HG03439 (cell line): Measurements from ENCODE around the gene PTCD3.

Source experiments
- ATAC-seq: cut with Tn5 transposase; IDR thresholded peaks from one replicate; pipeline ENCODE4 v1.9.1; 2021; ENCODE audit warnings: mild to moderate bottlenecking, moderate library complexity; ENCODE audit not compliant: unreplicated experiment

The PTCD3 gene

DNA sequence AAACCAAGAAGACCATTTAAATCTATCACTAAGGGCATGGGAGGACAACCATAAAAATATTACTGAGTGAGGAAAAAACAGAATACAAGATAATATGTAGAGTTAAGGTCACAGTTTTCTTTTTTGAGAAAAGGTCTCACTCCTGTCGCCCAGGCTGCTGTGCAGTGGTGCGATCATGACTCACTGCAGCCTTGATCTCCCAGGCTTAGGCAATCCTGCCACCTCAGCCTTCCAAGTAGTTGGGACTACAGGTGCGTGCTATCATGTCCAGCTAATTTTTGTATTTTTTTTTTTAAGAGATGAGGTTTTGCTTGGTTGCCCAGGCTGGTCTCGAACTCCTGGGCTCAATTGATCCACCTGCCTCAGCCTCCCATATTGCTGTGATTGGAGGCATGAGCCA lies 24.3 kb upstream of the PTCD3 start:
- no peak for ATAC-seq

DNA sequence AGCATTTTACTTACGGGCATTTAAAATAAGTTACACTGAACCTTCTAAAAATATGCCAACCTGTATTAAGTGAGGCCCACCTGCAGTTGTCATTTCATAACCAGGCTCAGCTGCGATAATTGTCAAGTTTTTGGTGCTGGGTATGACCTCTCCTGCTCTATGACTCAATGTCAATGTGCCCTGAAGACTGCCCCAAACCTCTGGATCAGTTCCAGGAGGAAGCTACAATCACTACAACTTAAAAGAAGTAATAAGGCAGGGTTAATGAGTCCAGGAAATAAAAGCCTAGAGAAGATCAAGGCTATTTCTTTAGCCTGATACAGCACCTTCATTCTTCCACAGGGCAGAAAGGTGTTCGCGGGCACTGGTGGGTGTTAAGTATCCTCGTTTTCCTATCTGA lies 23.3 kb upstream of the PTCD3 start:
- ATAC-seq, result no peak

DNA sequence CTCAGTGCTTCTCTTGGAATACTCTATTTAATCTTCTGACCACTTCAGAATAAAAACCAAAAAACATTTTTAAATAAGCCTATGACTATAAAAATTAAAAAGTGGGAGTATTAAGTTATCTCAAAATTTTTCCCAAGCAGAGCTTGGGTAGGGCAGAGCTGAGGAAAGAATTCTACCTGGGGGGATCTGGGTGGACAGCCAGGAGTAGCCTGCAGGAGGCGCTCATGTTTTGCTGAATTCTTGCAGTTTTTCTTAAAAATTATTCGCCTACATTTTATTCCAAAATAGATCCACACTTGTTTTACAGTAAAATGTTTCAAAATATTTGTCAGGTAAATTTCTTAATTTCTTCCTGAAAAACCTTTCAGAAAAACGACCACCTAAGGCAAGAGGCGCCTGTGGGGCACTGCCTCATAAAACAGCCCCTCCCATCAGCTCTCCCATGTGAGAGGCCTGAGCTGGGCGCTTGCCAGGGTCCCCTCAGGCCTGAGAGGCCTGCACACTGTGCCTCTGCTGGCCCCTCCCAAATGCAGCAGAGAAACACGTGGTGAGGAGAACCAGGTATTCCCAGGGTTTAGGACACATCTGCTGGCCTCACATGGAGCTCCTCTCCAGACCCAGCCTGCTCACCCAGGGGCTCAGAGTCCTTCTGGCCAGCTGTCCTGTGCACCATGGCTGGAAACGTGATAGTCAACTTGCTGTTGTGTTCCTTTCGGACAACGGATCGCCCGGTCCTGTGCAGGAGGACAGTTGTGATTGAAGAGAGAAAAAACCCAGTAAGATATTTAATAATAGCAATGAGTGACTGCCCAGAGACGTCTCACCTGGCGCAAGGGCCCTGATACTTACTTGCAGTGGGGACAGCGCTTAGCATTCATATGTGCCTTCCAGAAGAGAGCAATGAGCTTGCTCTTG lies 17.8 kb upstream of the PTCD3 start:
- ATAC-seq, result no peak

DNA sequence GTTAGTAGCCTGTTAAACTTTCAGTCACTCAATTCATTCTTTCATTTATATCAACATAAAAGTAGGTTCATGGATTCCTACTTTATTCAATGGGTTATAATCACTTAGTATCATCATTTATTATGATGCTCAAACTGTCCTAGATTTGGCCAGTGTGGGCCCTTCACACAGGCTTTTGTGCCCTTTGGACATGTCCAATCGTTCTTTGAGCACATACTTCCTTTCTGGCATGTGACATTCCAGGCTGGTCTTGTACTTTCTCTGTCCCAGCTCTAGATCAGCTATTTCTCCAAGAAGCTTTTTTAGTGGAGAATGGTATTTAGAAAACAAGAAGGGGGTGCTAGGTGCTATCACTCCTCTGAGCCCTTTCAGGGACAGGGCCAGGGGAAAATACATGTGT lies 11.8 kb upstream of the PTCD3 start:
- ATAC-seq, result no peak

DNA sequence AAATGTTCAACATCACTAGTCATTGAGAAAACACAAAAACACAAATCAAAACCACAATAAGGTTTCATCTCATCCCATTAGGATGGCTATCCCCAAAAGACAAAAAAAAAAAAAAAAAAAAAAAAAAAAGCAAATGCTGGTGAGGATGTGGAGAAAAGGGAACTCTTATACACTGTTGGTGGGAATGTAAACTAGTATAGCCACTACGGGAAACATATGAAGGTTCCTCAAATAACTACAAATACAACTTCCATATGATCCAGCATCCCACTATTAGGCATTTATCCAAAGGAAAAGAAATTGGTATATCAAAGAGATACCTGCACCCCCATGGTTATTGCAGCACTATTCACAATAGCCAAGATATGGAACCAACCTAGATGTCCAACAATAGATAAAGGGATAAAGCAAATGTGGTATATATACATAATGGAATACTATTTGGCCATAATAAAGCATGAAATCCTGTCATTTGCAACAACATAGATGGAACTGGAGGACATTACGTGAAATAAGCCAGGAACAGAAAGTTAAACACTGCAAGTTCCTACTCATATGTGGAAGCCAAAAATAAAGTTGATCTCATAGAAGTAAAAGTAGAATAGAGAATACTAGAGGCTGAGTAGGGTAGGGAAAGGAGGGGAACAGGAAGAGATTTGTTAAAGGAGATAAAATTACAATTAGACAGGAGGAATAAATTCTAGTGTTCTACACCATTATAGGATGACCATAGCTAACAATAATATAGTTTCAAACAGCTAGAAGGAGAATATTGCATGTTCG lies 8.7 kb upstream of the PTCD3 start:
- ATAC-seq, result no peak

DNA sequence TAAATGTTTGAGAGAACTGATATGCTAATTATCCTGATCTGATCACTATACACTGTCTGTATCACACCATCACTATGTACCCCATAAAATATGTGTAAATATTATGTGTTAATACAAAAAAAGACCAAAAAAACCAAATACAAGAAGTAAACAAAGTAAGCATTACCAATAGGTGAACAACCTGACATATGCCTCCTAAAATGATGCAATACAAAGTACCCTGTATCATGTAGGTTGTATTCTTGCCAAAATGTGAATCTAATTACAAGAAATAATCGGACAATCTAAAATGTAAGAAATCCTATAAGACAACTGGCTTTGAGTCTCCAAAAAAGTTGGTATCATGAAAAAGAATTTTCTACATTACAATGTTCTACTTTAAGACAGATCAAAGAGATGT lies 8.1 kb upstream of the PTCD3 start:
- ATAC-seq, result no peak

DNA sequence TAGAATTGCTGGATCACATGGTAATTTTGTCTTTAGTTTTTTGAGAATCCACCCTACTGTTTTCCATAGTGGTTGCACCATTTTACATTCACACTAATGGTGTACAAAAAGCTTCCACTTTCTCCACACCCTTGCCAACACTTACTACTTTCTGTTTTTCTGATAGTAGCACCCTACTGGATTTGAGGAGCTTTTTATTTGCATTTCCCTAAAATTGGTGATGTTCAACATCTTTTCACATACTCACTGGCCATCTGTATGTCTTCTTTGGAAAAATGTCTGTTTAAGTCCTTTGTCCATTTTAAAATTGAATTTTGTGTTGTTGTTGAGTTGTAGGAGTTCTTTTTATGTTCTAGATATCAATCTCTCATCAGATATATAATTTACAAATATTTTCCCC lies 3.9 kb upstream of the PTCD3 start:
- ATAC-seq, result no peak

DNA sequence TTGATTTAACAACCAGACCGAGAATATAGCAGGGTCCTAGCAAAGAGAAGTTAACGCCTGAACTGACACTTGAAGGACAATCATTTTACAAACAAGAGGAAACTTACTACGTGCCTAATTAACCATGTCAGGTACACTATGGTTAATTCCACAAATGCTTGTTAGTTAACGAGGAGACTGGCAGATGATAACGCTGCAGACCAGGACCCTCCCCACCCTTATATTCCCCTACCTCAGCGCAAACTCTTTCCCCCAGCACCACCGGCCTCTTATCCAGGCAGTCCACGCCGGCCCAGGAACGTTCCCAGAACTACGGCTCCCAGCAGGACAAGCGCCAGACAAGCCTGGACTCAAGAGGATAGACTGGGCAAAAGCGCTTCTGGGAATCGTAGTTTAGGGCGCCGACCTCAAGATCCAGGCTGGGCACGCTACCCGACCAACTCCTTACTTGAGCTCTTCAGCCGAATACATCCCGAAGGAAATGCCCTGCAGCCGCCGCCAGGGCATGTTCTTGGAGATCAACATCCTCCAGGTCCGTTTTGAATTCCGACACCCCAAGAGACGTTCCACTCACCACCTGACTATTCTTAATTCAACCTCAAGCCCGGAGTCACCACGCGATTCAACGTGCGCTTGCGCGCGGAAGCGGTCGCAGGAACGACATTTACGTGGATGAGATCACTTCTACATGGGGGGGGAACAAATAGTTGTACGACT lies 625 bp upstream of the PTCD3 start, which contains the start of gene POLR1A:
POLR1A (minus strand) TSS at position 635 of the 717 bp plus-strand sequence; CDS start at position 525, 110 bp downstream.
- peak; percentile 74 for ATAC-seq

DNA sequence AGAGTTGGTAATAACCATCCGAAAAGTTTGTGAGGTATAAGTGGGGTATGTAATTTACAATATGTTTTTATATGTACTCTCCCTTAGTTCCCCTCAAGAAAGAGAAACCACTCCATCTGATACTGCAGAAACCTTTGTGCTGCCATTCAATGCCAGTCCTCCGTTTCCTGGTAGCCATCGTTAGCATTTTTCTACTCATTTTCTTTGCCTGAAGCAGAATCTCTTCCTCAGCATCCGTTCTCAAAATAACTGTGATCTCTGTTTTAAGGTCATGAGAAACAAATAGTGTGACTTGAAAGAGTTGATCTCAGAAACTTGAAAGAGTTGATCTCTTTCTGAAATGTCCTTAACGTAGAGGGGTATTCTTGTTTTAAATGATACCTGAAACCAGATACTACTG lies 996 bp downstream of the PTCD3 start:
- no peak for ATAC-seq

DNA sequence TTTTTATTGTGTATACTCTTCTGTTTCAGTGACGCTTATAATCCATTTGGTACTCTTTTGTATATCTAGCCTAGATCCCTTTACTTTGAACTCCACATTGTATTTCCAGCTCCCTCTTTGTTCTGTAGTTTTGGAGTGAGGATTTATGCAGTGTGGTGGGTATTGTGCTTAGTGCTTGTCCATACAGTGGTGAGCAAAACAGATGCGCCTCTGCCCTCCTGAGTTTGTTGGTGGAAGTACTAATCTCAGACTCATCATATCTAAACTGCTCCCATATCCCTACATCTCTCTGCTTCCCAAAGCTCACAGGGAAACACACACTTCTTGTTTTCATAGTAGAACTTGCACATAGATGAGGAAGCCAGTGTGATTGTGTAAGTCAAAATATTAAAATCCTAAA lies 12.1 kb downstream of the PTCD3 start:
- no peak for ATAC-seq

DNA sequence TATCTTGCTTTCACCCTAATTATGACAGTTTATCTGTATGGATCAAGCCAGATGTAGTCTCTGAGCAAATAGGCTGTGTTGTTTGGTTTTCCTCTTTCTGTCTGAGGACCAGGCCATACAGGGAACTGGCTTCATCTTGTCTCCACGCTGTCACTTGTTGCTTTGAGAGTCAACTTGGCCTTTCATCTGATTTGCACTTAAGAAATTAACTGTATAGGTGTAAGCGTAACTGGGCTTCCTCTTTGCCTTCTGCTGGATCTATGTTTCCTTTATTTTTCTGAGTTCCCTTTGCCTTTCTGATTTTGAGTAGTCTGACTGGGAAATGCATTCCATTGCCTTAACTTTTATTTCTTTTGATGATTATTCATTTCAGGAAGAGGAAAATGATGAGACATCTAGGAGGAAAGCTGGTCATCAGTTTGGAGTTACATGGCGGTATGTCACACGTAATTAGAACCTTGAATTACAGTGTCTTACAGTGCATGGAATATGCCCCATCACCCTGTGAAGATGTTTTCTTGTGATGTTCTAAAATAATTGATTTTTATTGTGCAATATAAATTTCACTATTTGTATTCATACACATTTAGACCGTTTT lies 17.4 kb downstream of the PTCD3 start:
- no peak for ATAC-seq

DNA sequence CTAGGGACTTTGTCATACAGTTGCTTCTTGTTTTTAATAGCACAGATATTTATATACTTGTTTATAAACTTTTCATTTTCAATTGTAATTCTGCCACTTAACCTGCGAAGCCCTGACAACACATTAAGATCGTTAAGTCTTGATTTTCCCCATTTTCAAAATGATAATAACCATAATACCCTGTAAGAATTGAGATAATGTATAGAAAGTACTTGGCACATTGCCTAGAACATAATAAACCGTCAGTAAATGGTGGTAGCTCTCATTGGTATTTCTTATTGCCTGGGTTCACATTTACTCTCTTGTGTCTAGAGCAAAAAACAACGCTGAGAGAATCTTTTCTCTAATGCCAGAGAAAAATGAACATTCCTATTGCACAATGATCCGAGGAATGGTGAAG lies 18.6 kb downstream of the PTCD3 start:
- no peak for ATAC-seq

DNA sequence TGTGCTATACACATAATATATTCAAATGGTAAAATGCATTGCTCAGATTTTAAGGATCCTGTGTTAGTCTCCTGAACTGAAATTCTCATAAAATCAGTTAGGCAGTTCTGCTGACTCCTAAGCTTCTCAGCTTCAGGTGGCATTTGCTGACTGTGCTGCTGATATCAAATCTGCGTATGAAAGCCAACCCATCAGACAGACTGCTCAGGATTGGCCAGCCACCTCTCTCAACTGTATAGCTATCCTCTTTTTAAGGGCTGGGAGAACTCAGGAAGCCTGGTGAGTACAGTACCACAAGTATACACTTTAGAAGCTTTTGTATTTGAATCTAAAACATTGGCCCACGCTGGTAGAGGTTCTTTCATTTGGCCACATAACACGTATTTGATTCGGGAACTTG lies 28.7 kb downstream of the PTCD3 start:
- ATAC-seq, result no peak

DNA sequence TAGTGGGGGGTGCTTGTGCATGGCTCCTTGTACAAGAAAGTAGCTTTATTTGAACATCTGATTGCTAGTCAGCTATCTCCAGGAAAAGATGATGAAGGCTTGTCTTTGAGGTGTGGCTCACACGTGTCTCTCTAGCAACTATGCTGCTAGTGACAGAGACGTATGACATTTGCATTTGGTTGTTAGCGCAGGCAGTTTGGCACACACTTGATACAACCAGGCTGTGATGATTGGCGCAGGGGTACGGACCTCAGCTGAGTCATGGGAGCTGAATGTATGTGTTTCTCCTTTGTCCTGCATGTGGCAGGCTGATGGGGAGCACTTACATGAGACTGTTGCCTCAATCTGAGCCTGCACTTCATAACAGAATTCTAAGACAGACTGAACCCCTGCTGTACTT lies 29.6 kb downstream of the PTCD3 start:
- ATAC-seq, result no peak

DNA sequence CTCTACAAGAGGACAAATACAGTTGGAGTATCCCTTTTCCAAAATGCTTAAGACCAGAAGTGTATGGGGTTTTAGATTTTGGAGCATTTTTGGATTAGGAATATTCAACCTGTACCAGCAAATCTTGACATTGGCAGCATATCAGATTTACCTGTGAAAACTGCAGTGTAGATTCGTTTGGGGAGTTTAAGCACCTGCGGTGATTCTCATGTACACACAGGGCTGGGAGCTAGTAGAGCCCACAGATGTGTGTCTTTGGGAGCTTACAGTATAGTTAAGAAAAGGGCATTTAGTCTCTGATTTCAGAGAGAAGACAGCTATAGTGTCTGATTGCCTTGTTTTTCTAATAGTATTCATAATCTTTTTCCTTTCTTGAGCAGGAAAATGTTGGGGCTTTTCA lies 30.1 kb downstream of the PTCD3 start:
- no peak for ATAC-seq

DNA sequence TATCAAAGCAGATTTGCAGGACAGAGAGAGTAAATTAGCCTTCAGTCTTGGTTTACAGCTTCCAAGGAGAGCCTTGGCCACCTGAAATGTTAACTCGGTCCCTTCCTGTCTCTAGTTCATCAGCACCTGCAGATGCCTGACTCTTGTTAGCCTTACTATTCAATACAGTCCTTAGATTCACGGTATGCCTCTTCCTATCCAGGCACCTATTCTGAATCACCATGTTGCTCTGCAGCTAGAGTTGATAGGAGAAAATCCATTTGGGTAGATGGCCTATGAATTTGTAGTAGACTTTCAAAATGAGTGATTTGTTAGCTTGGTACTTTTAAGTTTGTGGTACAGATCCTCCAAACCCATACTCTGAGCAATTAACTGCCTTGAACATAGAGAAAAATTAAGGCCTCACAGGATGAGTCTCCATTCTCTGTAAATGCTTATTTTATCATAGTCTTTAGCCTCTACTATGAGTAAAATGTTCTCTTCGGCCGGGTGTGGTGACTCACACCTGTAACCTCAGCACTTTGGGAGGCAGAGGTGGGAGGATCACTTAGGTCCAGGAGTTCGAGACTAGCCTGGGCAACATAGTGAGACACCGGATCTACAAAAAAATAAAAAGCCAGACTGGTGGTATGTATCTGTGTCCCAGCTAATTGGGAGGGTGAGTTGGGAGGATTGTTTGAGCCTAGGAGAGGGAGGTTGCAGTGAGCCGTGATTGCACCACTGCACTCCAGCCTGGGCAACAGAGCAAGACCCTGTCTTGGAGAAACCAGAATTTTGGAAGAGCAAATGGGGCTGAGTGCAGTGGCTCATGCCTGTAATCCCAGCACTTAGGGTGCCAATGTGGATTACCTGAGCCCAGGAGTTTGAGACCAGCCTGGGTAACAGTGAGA lies 32.9 kb downstream of the PTCD3 start:
- no peak for ATAC-seq

DNA sequence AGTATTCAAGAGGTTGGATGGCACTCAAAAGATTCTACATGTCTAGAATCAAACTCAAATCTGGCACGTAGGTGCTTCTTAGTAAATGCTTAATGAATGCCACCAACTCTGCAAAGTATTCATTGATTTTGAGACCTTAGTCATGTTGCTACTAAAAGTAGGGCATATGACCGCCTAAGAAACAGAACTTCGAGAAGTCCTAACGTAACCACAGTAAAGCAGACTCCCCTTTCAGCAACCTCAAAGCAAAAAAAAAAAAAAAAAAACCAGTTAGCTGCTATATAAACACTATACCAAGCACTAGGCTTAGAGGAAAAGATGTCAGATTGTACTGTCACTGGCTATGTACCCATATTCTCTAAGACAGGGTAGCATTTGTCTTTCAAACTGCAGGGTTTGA lies 33.9 kb downstream of the PTCD3 start:
- ATAC-seq, result no peak

DNA sequence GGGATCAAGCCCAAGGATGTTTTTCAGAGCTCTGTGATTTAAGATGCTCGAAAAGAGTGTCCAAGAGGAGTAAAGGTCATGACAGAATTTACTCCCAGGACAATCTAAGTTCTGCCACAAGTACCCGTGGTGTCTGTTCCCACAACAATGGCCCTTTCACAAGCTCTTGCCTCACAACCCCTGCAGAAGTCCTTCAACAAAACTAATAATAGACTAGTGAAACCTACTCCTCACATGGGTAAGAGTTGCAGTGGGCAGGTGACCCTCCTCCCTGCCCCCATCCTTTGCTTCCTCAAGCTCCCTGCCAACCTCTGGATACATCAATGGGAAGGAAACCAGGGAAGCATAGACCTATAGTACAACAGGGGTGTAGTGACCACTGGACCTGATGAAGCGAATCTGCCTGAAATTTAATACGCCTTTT lies 34.9 kb downstream of the PTCD3 start:
- no peak for ATAC-seq

DNA sequence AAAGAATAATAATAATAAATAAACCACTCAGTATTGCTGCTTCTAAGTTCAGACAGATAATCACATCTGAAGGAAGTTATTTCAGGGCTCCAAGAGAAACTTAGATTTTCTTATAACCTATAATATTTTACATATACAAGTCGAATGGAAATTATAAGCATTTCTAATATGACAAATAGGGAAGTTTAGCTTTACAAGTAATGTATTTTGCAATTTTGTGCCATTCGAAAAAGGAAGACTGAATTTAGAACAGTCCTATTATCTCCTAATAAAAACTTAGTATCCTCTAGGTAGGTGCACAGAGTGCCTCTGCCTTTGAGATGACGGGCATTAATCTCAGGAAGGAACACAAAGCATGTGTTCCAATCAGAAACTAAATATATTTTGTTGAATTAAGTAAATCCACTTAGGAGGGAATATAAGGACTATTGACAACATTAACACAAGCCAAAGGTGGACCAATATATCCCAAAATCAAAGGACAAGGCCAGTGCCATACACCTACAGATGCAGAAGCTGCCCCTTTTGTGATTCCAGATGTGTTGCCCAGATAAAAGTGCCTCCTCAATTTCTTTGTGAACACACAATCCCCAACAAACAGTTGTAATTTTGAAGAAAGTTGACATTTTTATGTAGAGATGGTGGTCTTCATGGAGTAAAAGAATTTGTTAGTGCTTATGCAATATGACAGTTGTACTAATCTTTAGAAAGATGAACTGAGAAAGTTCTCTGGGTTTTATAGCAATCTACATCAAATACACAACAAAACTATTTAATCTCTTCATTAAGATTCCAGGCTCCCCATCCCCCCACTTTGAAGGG lies 36.6 kb downstream of the PTCD3 start:
- ATAC-seq, result no peak
